ENCODE results near the gene FAM210B. TPM values are rescaled to one million over a fixed set of nuclear protein-coding genes. Genes with fewer than 3 reads are reported as not detected.

FAM210B gene
- total and polyA plus RNA-seq, 11 donors = 32.6 to 69.8 (median 56.2) TPM

GRCh38 chr20:56360133-56360907 is 1.5 kb downstream of the FAM210B start:
- H3K9me3 ChIP-seq = no peaks in the 10 kb centered on the region
- intact Hi-C loops (cut with DNase I) = no loop called here
- TF ChIP-seq CTCF (IDR thresholded peaks at IDR 0.05) (no peak), POLR2A (IDR thresholded peaks at IDR 0.05) (no peak)
- ATAC-seq (peak in 1 of 4 donors; percentile 9), DNase-seq (peak in 2 of 5 donors; percentile 35 to 41)
- H3K27me3 ChIP-seq = no peaks in the 10 kb centered on the region
- H3K27ac ChIP-seq = peak overlapping the region; percentile 81 to 91 (median 86)
- H3K4me1 ChIP-seq = peaks cover 6 to 42% (median 30%) of the 10 kb centered on the region in 12 donors
- peak overlapping the region; percentile 68 to 99 (median 89) for H3K4me3 ChIP-seq
- WGBS, 4 donors = 59 to 73% (median 67%) methylated on average over 11 to 14 of the region's 14 CpGs
- peaks cover 0 to 22% (median 9%) of the 10 kb centered on the region in 9 donors for H3K36me3 ChIP-seq

- intact Hi-C loops (cut with DNase I) = no loop called here
- H3K36me3 ChIP-seq = peaks cover 0 to 27% (median 15%) of the 10 kb centered on the region in 9 donors
- H3K4me3 ChIP-seq = peak overlapping the region in 3 of 12 donors; percentile 8 to 98 (median 97)
- peaks cover 6 to 42% (median 30%) of the 10 kb centered on the region in 12 donors for H3K4me1 ChIP-seq
- no peak for ATAC-seq
- TF ChIP-seq POLR2A (IDR thresholded peaks at IDR 0.05) = no peak
- no peak for TF ChIP-seq CTCF (IDR thresholded peaks at IDR 0.05)
- H3K9me3 ChIP-seq = no peaks in the 10 kb centered on the region
- WGBS, 4 donors = 86 to 89% (median 87%) methylated on average over 8 of the region's 8 CpGs
- no peaks in the 10 kb centered on the region for H3K27me3 ChIP-seq
- DNase-seq = no peak
- H3K27ac ChIP-seq = peak overlapping the region in 4 of 12 donors; percentile 88 to 91 (median 90)
Observed at GRCh38 chr20:56360908-56361205, 2.1 kb downstream of the FAM210B start.

GRCh38 chr20:56361900-56362299 is 3.1 kb downstream of the FAM210B start:
- no peak for TF ChIP-seq POLR2A (IDR thresholded peaks at IDR 0.05)
- TF ChIP-seq CTCF (IDR thresholded peaks at IDR 0.05) = no peak
- no peak for ATAC-seq
- H3K4me1 ChIP-seq = peaks cover 6 to 42% (median 30%) of the 10 kb centered on the region in 12 donors
- no peak overlapping the region for H3K27ac ChIP-seq
- no peaks in the 10 kb centered on the region for H3K9me3 ChIP-seq
- H3K27me3 ChIP-seq = no peaks in the 10 kb centered on the region
- peaks cover 0 to 38% (median 25%) of the 10 kb centered on the region in 9 donors for H3K36me3 ChIP-seq
- DNase-seq = no peak
- intact Hi-C loops (cut with DNase I) = no loop called here
- H3K4me3 ChIP-seq = no peak overlapping the region
- 80 to 94% (median 88%) methylated on average over 8 of the region's 8 CpGs for WGBS, 4 donors

- WGBS, 4 donors = 41 to 54% (median 50%) methylated on average over 3 to 8 of the region's 8 CpGs
- H3K36me3 ChIP-seq = peaks cover 0 to 48% (median 35%) of the 10 kb centered on the region in 9 donors
- H3K9me3 ChIP-seq = no peaks in the 10 kb centered on the region
- TF ChIP-seq POLR2A (IDR thresholded peaks at IDR 0.05) (no peak), CTCF (IDR thresholded peaks at IDR 0.05) (no peak)
- intact Hi-C loops (cut with DNase I) = no loop called here
- H3K27me3 ChIP-seq = no peaks in the 10 kb centered on the region
- no peak overlapping the region for H3K4me3 ChIP-seq
- DNase-seq (peak in 1 of 5 donors; percentile 15), ATAC-seq (no peak)
- H3K27ac ChIP-seq = peak overlapping the region in 1 of 12 donors; percentile 6
- peaks cover 6 to 41% (median 30%) of the 10 kb centered on the region in 12 donors for H3K4me1 ChIP-seq
Observed at GRCh38 chr20:56362833-56363413, 4.1 kb downstream of the FAM210B start.

Data from heart left ventricle (tissue), 16 donors.